BLaER1 treated with 17β-estradiol and CSF1 and Interleukin-3, amounts not matched to agents 10 nM and 100 nM (cell line): Measurements from ENCODE around the gene ANGPT4.
A peak's percentile ranks its signal among the peaks of the same experiment; 100 is the strongest.

ENCODE experiments used
- H3K27ac ChIP-seq, 11 experiments: shearing (Covaris generic); formaldehyde crosslinking; 2 replicates each; pipeline ENCODE4 v1.8.1; 2022
- H3K27me3 ChIP-seq, 11 experiments: shearing (Covaris generic); formaldehyde crosslinking; 2 replicates each; pipeline ENCODE4 v1.8.1; 2022
- H3K36me3 ChIP-seq, 11 experiments: shearing (Covaris generic); formaldehyde crosslinking; 2 replicates each; pipeline ENCODE4 v1.8.1; 2022
- H3K4me1 ChIP-seq, 10 experiments: shearing (Covaris generic); formaldehyde crosslinking; 2 replicates each; pipeline ENCODE4 v1.8.1; 2022
- H3K4me2 ChIP-seq, 11 experiments: shearing (Covaris generic); formaldehyde crosslinking; 2 replicates each; pipeline ENCODE4 v1.8.1; 2022
- H3K4me3 ChIP-seq, 10 experiments: shearing (Covaris generic); formaldehyde crosslinking; 2 replicates each; pipeline ENCODE4 v1.8.1; 2022
- H3K9ac ChIP-seq, 11 experiments: shearing (Covaris generic); formaldehyde crosslinking; 2 replicates each; pipeline ENCODE4 v1.8.1; 2022
- H3K9me3 ChIP-seq, 11 experiments: shearing (Covaris generic); formaldehyde crosslinking; replicated peaks in 1 of 11; 2 replicates each; pipeline ENCODE4 v1.8.1; 2022
- H4K20me1 ChIP-seq, 11 experiments: shearing (Covaris generic); formaldehyde crosslinking; 2 replicates each; pipeline ENCODE4 v1.8.1; 2022
- Cebpa-rat ChIP-seq, 11 experiments: shearing (Covaris generic); IDR thresholded peaks; 2 replicates each; pipeline ENCODE4 v1.8.1; 2022

The ANGPT4 gene

GRCh38 chr20:868279-868678 is 47.9 kb downstream of the ANGPT4 start:
- TF ChIP-seq Cebpa-rat (IDR thresholded peaks at IDR 0.05), result no peak
- no peaks in the 10 kb centered on the region for H3K36me3 ChIP-seq
- H3K27ac ChIP-seq, result no peak overlapping the region
- no peak overlapping the region for H3K9ac ChIP-seq
- no peaks in the 10 kb centered on the region for H3K27me3 ChIP-seq
- no peaks in the 10 kb centered on the region for H3K4me1 ChIP-seq
- no peak overlapping the region for H3K4me3 ChIP-seq
- H3K4me2 ChIP-seq, result no peak overlapping the region
- 0 out of 22 replicates have a peak, but pooled peaks cover 0 to 1% (median 0%) of the 10 kb centered on the region in 11 experiments for H4K20me1 ChIP-seq
- H3K9me3 ChIP-seq, result no peaks in the 10 kb centered on the region

GRCh38 chr20:865440-865839 is 50.7 kb downstream of the ANGPT4 start:
- peaks cover 0 to 3% (median 0%) of the 10 kb centered on the region in 11 experiments; a peak in 1 of 22 replicates for H4K20me1 ChIP-seq
- H3K9ac ChIP-seq, result no peak overlapping the region
- no peak overlapping the region for H3K4me3 ChIP-seq
- H3K27me3 ChIP-seq, result no peaks in the 10 kb centered on the region
- no peak overlapping the region for H3K27ac ChIP-seq
- peaks cover 0 to 3% (median 2%) of the 10 kb centered on the region in 10 experiments; a peak in 16 of 20 replicates for H3K4me1 ChIP-seq
- no peaks in the 10 kb centered on the region for H3K9me3 ChIP-seq
- no peak for TF ChIP-seq Cebpa-rat (IDR thresholded peaks at IDR 0.05)
- H3K36me3 ChIP-seq, result no peaks in the 10 kb centered on the region
- no peak overlapping the region for H3K4me2 ChIP-seq

GRCh38 chr20:860891-861290 is 55.2 kb downstream of the ANGPT4 start:
- Histone ChIP-seq H3K4me3 (no peak overlapping the region), H3K36me3 (peaks cover 0 to 9% (median 0%) of the 10 kb centered on the region in 11 experiments; a peak in 3 of 22 replicates), H3K27ac (no peak overlapping the region), H3K27me3 (no peaks in the 10 kb centered on the region), H3K9me3 (no peaks in the 10 kb centered on the region), H3K9ac (no peak overlapping the region), H3K4me2 (peak overlapping the region in 1 of 11 experiments; percentile 65; a peak in 1 of 22 replicates), H3K4me1 (peaks cover 25 to 33% (median 29%) of the 10 kb centered on the region in 10 experiments), H4K20me1 (peaks cover 0 to 32% (median 7%) of the 10 kb centered on the region in 11 experiments; a peak in 10 of 22 replicates)
- TF ChIP-seq Cebpa-rat (IDR thresholded peaks at IDR 0.05), result no peak

- Histone ChIP-seq H4K20me1 (peaks cover 0 to 43% (median 13%) of the 10 kb centered on the region in 11 experiments; a peak in 11 of 22 replicates), H3K36me3 (peaks cover 0 to 13% (median 0%) of the 10 kb centered on the region in 11 experiments; a peak in 3 of 22 replicates), H3K9ac (no peak overlapping the region), H3K9me3 (no peaks in the 10 kb centered on the region), H3K27ac (no peak overlapping the region), H3K27me3 (no peaks in the 10 kb centered on the region), H3K4me1 (peaks cover 36 to 44% (median 40%) of the 10 kb centered on the region in 10 experiments), H3K4me3 (no peak overlapping the region), H3K4me2 (peak overlapping the region; percentile 40 to 76 (median 67))
- TF ChIP-seq Cebpa-rat (IDR thresholded peaks at IDR 0.05), result no peak
Measured at GRCh38 chr20:859751-860231, 56.3 kb downstream of the ANGPT4 start.

DNA sequence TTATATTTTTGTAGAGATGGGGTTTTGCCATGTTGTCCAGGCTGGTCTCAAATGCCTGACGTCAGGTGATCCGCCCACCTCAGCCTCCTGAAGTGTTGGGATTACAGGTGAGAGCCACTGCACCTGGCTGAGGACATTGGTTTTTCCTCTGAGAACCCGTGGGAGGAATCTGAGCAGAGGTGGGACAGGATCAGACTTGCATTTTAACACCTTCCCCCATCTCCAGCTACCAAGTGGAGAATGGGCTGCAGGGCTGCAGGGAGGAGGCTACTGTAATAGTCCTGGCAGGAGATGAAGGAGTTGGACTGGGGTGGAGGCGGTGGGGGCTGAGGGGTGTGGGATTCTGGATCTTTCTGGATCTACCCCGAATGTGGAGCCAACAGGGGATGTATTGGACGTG is 58.1 kb downstream of the ANGPT4 start:
- H3K36me3 ChIP-seq, result peaks cover 0 to 13% (median 0%) of the 10 kb centered on the region in 11 experiments; a peak in 5 of 22 replicates
- H3K4me1 ChIP-seq, result peaks cover 48 to 59% (median 54%) of the 10 kb centered on the region in 10 experiments
- no peak overlapping the region for H3K27ac ChIP-seq
- TF ChIP-seq Cebpa-rat (IDR thresholded peaks at IDR 0.05), result no peak
- no peak overlapping the region for H3K4me2 ChIP-seq
- H3K9ac ChIP-seq, result no peak overlapping the region
- H3K9me3 ChIP-seq, result no peaks in the 10 kb centered on the region
- H4K20me1 ChIP-seq, result peaks cover 0 to 54% (median 27%) of the 10 kb centered on the region in 11 experiments; a peak in 13 of 22 replicates
- H3K27me3 ChIP-seq, result no peaks in the 10 kb centered on the region
- H3K4me3 ChIP-seq, result no peak overlapping the region

GRCh38 chr20:856361-856775 is 59.8 kb downstream of the ANGPT4 start:
- Histone ChIP-seq H3K4me2 (peak overlapping the region; percentile 50 to 79 (median 60); a peak in 21 of 22 replicates), H3K9ac (no peak overlapping the region)
- TF ChIP-seq Cebpa-rat (IDR thresholded peaks at IDR 0.05), result no peak

DNA sequence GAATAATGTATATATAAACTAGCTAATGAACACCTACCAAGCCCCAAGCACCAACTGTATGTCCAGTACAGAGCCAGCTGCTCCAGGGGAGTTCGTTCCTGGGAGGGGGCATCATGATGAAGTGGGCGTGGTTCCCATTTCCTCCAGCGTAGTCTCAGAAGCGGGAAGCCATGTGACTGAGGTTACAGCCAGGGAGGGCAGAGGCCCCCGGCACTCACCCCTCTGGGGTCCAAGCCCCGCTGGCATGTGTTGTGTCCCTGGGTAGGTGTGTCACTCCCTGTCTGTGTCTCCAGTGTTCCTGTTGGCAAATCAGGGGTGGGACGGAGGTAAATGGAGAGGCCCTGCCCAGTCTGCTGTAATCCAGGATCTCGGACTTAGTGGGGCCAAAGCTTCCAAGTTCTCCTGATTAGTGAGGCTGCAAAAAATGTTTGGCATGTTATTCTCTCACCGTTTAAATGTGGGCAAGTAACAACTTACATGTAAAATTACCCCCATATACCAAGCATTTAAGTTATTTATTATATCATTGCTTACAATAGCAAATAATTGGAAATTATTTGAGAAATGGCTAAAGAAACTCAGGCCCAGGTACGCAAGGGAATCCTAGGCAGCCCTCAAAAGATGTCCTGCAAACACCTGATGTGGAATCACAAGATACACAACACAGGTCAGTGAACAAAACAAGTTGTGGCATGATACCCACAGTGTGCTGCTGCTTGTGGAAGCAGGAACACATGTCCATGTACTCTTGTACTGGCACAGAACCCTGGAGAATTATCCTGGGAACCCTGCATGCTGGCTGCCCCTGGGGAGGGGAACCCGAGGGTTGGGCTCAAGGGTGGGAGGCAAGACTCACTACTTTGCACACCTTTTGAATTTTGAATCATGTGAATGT is 60.4 kb downstream of the ANGPT4 start:
- H3K36me3 ChIP-seq, result peaks cover 0 to 28% (median 4%) of the 10 kb centered on the region in 11 experiments; a peak in 7 of 22 replicates
- no peak for TF ChIP-seq Cebpa-rat (IDR thresholded peaks at IDR 0.05)
- 0 out of 22 replicates have a peak overlapping the region, but pooled peaks of 1 of the 11 experiments have one; percentile 2 for H3K27ac ChIP-seq
- no peaks in the 10 kb centered on the region for H3K27me3 ChIP-seq
- H3K4me3 ChIP-seq, result no peak overlapping the region
- H3K4me2 ChIP-seq, result peak overlapping the region; percentile 50 to 79 (median 60)
- H3K9ac ChIP-seq, result no peak overlapping the region
- H4K20me1 ChIP-seq, result peaks cover 0 to 70% (median 33%) of the 10 kb centered on the region in 11 experiments; a peak in 14 of 22 replicates
- no peaks in the 10 kb centered on the region for H3K9me3 ChIP-seq
- H3K4me1 ChIP-seq, result peaks cover 48 to 60% (median 55%) of the 10 kb centered on the region in 10 experiments

More at GRCh38 chr20:856361-856775, 59.8 kb downstream of the ANGPT4 start:
- no peaks in the 10 kb centered on the region for H3K9me3 ChIP-seq
- H3K4me3 ChIP-seq, result no peak overlapping the region
- H3K27ac ChIP-seq, result no peak overlapping the region
- H4K20me1 ChIP-seq, result peaks cover 0 to 64% (median 33%) of the 10 kb centered on the region in 11 experiments; a peak in 14 of 22 replicates
- peaks cover 0 to 24% (median 3%) of the 10 kb centered on the region in 11 experiments; a peak in 6 of 22 replicates for H3K36me3 ChIP-seq
- no peaks in the 10 kb centered on the region for H3K27me3 ChIP-seq
- peaks cover 48 to 59% (median 54%) of the 10 kb centered on the region in 10 experiments for H3K4me1 ChIP-seq

GRCh38 chr20:854601-855000 is 61.5 kb downstream of the ANGPT4 start:
- Histone ChIP-seq H3K9ac (peak overlapping the region in 2 of 11 experiments; percentile 51 to 66; a peak in 3 of 22 replicates), H3K27me3 (no peaks in the 10 kb centered on the region), H3K4me2 (peak overlapping the region; percentile 28 to 79 (median 57); a peak in 15 of 22 replicates), H3K4me3 (no peak overlapping the region), H3K4me1 (peaks cover 41 to 57% (median 47%) of the 10 kb centered on the region in 10 experiments), H3K9me3 (no peaks in the 10 kb centered on the region), H4K20me1 (peaks cover 0 to 76% (median 33%) of the 10 kb centered on the region in 11 experiments; a peak in 14 of 22 replicates), H3K27ac (peak overlapping the region in 2 of 11 experiments; percentile 12 to 39; a peak in 2 of 22 replicates), H3K36me3 (peaks cover 0 to 28% (median 4%) of the 10 kb centered on the region in 11 experiments; a peak in 7 of 22 replicates)
- no peak for TF ChIP-seq Cebpa-rat (IDR thresholded peaks at IDR 0.05)
